GM18520 (cell line): ENCODE data around the gene STON2.
A peak's percentile ranks its signal among the peaks of the same experiment; 100 is the strongest.
"Not testable (repeated sequence)": the region's sequence is repeated elsewhere in the genome, so short reads cannot be mapped to it uniquely, and the experiment has no call there.

Experiments
- ATAC-seq: cut with Tn5 transposase; IDR thresholded peaks from one replicate; pipeline ENCODE4 v1.9.1; 2021; ENCODE audit not compliant: unreplicated experiment

STON2 gene, protein sequence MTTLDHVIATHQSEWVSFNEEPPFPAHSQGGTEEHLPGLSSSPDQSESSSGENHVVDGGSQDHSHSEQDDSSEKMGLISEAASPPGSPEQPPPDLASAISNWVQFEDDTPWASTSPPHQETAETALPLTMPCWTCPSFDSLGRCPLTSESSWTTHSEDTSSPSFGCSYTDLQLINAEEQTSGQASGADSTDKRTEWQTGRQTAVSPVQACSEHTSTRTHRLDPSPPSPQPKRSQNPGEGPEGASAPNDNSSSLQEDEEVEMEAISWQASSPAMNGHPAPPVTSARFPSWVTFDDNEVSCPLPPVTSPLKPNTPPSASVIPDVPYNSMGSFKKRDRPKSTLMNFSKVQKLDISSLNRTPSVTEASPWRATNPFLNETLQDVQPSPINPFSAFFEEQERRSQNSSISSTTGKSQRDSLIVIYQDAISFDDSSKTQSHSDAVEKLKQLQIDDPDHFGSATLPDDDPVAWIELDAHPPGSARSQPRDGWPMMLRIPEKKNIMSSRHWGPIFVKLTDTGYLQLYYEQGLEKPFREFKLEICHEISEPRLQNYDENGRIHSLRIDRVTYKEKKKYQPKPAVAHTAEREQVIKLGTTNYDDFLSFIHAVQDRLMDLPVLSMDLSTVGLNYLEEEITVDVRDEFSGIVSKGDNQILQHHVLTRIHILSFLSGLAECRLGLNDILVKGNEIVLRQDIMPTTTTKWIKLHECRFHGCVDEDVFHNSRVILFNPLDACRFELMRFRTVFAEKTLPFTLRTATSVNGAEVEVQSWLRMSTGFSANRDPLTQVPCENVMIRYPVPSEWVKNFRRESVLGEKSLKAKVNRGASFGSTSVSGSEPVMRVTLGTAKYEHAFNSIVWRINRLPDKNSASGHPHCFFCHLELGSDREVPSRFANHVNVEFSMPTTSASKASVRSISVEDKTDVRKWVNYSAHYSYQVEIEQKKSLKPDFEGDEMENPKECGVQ

DNA sequence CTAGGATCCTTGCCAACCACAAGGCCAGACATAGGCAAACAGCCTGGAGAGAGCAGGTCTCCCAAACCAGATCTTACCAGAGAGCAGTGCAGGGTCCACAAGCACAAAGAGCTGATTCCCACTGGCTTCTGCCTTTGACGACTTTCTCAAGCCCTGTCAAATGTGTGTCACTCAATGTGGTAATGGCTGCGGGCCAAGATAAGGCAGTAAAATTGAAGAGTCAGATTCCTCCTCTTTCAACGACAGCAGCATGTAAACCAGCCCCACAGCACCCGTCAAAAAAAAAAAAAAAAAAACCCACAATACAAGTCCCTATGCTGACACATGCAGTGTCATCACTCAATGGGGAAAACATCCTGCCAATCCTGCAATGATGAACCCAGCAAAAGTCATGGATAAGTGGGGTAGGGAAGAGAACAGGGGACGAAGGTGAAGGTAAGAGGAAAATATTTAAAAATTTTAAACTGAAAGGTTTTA, at the start of gene STON2:
Gene STON2 (minus strand): TSS at position 123 of the 477 bp plus-strand sequence. CDS start 1,942 bp downstream, outside the sequence.
- ATAC-seq, result no peak

GRCh38 chr14:81449576-81449975, 49.5 kb upstream of the STON2 start:
- ATAC-seq, result no peak

- no peak for ATAC-seq
Measured at GRCh38 chr14:81449114-81449513, 49.0 kb upstream of the STON2 start.

DNA sequence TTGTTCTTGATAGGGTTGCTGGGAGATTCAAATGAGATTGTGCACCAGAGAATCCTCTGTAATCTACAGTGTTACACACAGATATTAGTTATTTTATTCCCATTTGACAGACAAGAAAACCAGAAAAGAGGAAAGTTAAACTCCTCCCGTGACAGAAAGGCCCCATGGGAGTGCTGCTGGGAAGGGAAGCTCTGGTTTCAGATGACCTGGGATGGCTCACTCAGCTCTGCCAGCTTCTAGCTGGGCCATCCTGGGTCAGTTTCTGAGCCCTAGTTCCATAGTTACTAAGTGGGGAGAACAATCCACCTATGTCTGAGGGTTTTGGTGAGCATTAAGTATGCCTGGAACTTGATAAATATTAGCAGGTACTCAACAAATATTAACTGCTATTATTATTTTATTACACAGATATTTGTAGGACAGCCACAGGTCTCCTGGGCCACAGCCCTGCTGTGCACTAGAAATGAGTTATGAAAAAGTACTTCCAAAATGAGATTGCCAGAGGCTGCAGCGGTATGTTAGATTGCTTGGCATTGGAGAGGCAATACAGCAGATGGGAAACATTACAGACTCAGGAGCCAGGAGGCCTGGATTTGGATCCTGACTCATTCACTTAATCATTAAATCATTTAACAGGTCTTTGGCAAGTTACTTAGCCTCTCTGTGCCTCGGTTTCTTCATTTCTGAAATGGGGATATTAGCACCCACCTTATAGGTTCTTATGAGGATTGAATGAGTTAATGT, 47.1 kb upstream of the STON2 start:
- ATAC-seq, result no peak

DNA sequence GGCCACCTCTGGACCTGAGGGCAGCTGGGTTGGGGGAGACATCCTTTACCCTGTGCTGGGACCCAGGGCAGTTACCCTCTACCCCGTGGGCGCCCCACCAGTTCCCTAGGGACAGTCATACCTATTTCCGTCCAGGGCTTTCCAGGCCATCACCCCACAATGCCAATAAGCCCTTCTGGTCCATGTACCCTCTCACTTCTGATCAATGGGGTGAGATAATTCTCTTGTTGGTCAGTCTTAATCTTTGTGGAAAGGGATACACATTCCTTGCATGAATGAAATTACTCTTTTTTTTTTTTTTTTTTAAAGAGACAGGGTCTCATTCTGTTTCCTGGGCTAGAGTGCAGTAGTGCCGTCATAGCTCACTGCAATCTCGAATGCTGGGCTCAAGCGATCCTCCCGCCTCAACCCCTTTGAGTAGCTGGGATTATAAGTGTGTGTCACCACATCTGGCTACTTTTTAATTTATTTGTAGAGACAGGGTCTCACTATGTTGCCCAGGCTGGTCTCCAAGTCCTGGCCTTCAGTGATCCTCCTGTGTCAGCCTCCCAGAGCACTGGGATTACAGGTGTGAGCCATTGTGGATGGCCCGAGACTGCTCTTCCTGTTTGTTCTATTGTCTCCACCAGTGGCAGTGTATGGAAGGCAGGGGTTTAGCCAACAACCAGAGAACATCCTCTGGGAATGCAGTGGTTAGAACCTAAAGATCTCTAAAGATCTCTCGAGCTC, 46.3 kb upstream of the STON2 start:
- ATAC-seq, result no peak

DNA sequence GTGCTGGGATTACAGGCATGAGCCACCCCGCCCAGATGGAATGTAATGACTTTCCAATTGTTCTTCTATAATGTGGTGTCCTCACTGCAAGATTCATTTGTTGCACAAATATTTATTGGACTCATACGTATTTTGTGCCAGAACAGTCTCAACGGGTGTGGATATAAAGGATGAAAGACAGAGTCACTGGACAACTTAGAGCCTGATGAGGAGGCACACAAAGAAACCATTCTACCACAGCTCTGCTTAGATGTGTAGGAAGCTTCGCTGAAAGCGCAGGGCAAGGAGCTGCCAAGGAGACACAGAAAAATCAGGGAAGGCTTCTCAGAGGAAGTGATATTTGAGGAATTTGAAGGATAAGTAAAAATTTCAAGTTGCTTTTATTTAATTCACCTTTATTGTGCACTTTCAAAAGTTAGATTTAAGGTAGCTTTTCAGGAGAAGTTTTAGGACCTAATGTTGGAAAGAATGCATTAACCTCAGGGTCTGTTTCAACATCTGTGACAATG, 41.6 kb upstream of the STON2 start:
- ATAC-seq, result no peak

DNA sequence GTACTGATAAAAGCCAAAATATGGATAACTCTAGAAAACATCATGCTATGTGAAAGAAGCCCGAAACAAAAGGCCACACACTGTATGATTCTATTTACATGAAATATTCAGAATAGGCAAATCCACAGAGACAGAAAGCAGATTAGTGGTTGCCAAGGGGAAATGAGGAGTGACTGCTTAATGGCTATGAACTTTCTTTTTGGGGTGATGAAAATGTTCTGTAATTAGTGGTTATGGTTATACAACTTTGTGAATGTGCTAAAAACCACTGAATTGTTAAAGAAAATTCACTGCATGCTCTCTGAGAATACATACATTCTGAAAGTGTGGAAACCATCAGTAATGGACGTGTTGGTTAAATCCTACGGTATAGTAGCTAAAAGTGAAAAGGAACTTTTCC, 39.9 kb upstream of the STON2 start:
- peak; percentile 64 for ATAC-seq

DNA sequence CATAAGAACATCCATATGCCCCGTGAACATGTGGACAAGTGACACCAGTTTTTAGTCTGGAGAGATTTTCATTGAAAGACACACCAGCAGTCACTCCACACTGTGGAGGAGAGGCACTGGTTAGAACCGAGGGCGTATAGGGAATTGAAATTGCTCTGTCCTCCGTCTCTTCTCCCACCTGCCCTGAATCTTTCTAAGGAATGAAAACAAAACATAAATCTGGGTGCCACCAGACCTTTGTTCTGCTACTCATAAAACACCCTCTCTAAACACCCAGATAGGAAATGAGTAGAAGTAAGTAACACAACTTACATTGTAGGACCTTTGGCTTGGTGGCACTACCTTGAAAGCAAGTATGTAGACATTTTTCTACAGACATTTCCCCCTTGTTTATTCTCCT, 37.1 kb upstream of the STON2 start:
- no peak for ATAC-seq

- ATAC-seq, result no peak
Measured at GRCh38 chr14:81436296-81437138, 36.4 kb upstream of the STON2 start.

- no peak for ATAC-seq
Measured at GRCh38 chr14:81435391-81436295, 35.5 kb upstream of the STON2 start.

- no peak for ATAC-seq
Measured at GRCh38 chr14:81435048-81435390, 34.9 kb upstream of the STON2 start.

- ATAC-seq, result no peak
Measured at GRCh38 chr14:81434230-81434629, 34.1 kb upstream of the STON2 start.

- no peak for ATAC-seq
Measured at GRCh38 chr14:81433378-81433777, 33.3 kb upstream of the STON2 start.

DNA sequence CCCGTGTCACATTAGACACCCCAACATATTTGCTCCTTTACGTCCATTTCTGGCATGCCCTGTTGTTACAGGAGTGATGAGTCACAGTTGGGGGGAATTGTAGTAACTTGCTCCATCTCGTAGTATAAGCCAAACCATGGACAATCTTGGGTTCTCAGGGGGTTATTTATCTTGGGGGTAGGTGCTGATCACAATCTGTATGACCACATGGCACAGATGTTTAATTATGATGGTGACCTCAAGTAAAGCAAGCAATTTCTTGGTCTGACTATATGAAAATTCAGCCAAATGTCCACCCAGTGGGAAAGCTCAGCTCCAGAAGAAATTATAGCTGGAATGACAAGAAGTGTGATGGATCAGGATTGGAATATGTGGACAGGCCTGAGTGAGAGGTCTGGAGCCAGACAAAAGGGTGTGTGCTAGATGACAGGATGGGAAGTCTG, 32.1 kb upstream of the STON2 start:
- ATAC-seq, result no peak

- ATAC-seq, result no peak
Measured at GRCh38 chr14:81430235-81430634, 30.1 kb upstream of the STON2 start.

- not testable (repeated sequence) for ATAC-seq
Measured at GRCh38 chr14:81429749-81430148, 29.6 kb upstream of the STON2 start.

- no peak for ATAC-seq
Measured at GRCh38 chr14:81429028-81429427, 28.9 kb upstream of the STON2 start.

GRCh38 chr14:81427348-81428058, 27.4 kb upstream of the STON2 start:
- no peak for ATAC-seq
